Vagina (tissue), 2 donors: Measurements from ENCODE around the gene ARHGAP32. TPM values are rescaled to one million over a fixed set of nuclear protein-coding genes. Genes with fewer than 3 reads are reported as not detected.

ENCODE experiments used
- DNase-seq, 2 donors: peaks; one replicate each; pipeline ENCODE4 v3.0.0-alpha.2; 2017; ENCODE audit errors: extremely low spot score in 2 of 2
- H3K27ac ChIP-seq: fragments of 200-600 bp; sonication (generic); one replicate; pipeline ENCODE4 v1.5.1; 2019
- H3K27me3 ChIP-seq: fragments of 200-600 bp; sonication (generic); one replicate; pipeline ENCODE4 v1.5.1; 2019
- H3K36me3 ChIP-seq, 2 donors: fragments of 200-600 bp; sonication (generic); one replicate each; pipeline ENCODE4 v1.5.1; 2017 to 2019
- H3K4me1 ChIP-seq: fragments of 200-600 bp; sonication (generic); one replicate; pipeline ENCODE4 v1.5.1; 2019
- H3K4me3 ChIP-seq, 2 donors: fragments of 200-600 bp; sonication (generic); 1 replicate in 1 of 2; 2 replicates in 1 of 2; pipeline ENCODE4 v1.5.1; 2016 to 2019
- H3K9me3 ChIP-seq: fragments of 200-600 bp; sonication (generic); one replicate; pipeline ENCODE4 v1.5.1; 2019
- CTCF ChIP-seq, 3 experiments: fragments of 450-650 bp in 2 of 3; fragments of 200-600 bp in 1 of 3; sonication (generic) in 1 of 3; IDR thresholded peaks; one replicate each; pipeline ENCODE4 v1.5.1; 2017 to 2019; ENCODE audit warnings: antibody characterized with exemption in 3 of 3, mild to moderate bottlenecking in 2 of 3, moderate library complexity in 2 of 3
- POLR2A ChIP-seq, 2 donors: fragments of 450-650 bp; IDR thresholded peaks; one replicate each; pipeline ENCODE4 v1.6.1; 2017; ENCODE audit warnings: antibody characterized with exemption in 2 of 2, mild to moderate bottlenecking in 2 of 2, moderate library complexity in 2 of 2
- POLR2AphosphoS5 ChIP-seq, 2 donors: sonication (generic); formaldehyde crosslinking; IDR thresholded peaks; one replicate each; pipeline ENCODE4 v1.9.0; 2017; ENCODE audit warnings: antibody characterized with exemption in 2 of 2, mild to moderate bottlenecking in 2 of 2, low read depth in 1 of 2; ENCODE audit not compliant: insufficient read depth in 1 of 2
- intact Hi-C: fragments of 100-400 bp; cut with DNase I; formaldehyde crosslinking; loops from one replicate; pipeline ENCODE4 v1.15.1; 2023
- total RNA-seq: library from RNA; depleted of rRNA; stranded (reverse); fragments of >200 nt; gene quantifications from one replicate; pipeline ENCODE4 v1.2.3, GENCODE V29; 2016

ARHGAP32 gene
- total RNA-seq, 1 donor from 2014 or later, result 42.0 TPM

DNA sequence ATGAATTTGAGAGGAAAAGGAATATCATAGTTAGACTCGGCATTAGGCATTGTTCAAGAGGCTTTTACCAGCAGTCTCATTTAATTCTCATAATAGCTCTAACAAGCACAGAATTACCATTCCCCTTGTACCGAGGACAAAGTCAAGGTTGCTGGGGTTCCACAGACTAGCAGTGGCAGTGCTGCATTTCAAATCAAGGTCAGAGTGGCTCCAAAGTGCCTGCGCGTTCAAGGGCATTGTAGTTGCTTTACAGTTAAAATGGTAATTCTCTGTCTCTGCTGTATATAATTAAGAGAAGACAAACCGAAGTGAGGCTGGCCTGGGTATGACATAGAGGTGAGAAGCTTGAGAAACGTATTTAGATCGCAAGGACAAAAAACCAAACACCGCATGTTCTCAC, 209.1 kb downstream of the ARHGAP32 start:
- Histone ChIP-seq H3K36me3 (peaks cover 0 to 39% of the 10 kb centered on the region in 2 donors), H3K4me3 (no peak overlapping the region), H3K4me1 (no peaks in the 10 kb centered on the region), H3K9me3 (no peaks in the 10 kb centered on the region), H3K27ac (no peak overlapping the region), H3K27me3 (no peaks in the 10 kb centered on the region)
- TF ChIP-seq CTCF (IDR thresholded peaks at IDR 0.05), result no peak
- no peak for TF ChIP-seq POLR2AphosphoS5 (IDR thresholded peaks at IDR 0.05; ENCODE audit: insufficient read depth in 1 of 2, low read depth in 1 of 2)
- no peak for TF ChIP-seq POLR2A (IDR thresholded peaks at IDR 0.05)
- intact Hi-C loops, result no loop called here
- no peak for DNase-seq

- peaks cover 0 to 52% of the 10 kb centered on the region in 2 donors for H3K36me3 ChIP-seq
- H3K4me1 ChIP-seq, result no peaks in the 10 kb centered on the region
- H3K4me3 ChIP-seq, result no peak overlapping the region
- TF ChIP-seq POLR2AphosphoS5 (IDR thresholded peaks at IDR 0.05; ENCODE audit: insufficient read depth in 1 of 2, low read depth in 1 of 2) (no peak), CTCF (IDR thresholded peaks at IDR 0.05) (no peak), POLR2A (IDR thresholded peaks at IDR 0.05) (no peak)
- no peak overlapping the region for H3K27ac ChIP-seq
- H3K9me3 ChIP-seq, result no peaks in the 10 kb centered on the region
- no peak for DNase-seq
- intact Hi-C loops, result no loop called here
- no peaks in the 10 kb centered on the region for H3K27me3 ChIP-seq
These were observed 210.9 kb downstream of the ARHGAP32 start for GRCh38 chr11:128981254-128981653.

- H3K27me3 ChIP-seq, result no peaks in the 10 kb centered on the region
- no peak overlapping the region for H3K27ac ChIP-seq
- H3K4me1 ChIP-seq, result no peaks in the 10 kb centered on the region
- H3K4me3 ChIP-seq, result no peak overlapping the region
- H3K9me3 ChIP-seq, result no peaks in the 10 kb centered on the region
- no peak for TF ChIP-seq CTCF (IDR thresholded peaks at IDR 0.05)
- TF ChIP-seq POLR2AphosphoS5 (IDR thresholded peaks at IDR 0.05; ENCODE audit: insufficient read depth in 1 of 2, low read depth in 1 of 2), result no peak
- no peak for TF ChIP-seq POLR2A (IDR thresholded peaks at IDR 0.05)
- peaks cover 0 to 68% of the 10 kb centered on the region in 2 donors for H3K36me3 ChIP-seq
- DNase-seq, result no peak
- intact Hi-C loops, result no loop called here
These were observed 221.4 kb downstream of the ARHGAP32 start for GRCh38 chr11:128970598-128971190.

DNA sequence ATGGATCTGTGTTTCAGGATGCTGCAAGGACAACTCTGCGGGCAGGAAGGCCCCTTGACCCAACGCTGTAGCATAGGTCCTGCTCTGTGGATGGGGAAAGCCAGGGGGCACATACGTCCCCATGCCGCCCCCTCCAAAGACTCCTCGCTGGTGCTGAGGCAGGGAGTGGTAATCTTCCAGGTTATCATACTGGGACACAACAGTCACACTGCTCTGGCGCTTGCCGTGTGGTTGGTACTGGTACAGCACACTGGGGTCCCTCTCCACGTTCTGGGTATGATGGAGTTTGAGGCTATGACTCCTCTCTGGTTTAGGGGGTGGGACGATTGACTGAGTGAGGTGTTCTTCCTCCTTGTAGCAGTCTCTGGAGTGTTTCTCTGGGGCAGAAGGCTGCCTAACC, 223.2 kb downstream of the ARHGAP32 start:
- H3K27ac ChIP-seq, result no peak overlapping the region
- no peak overlapping the region for H3K4me3 ChIP-seq
- intact Hi-C loops, result no loop called here
- no peak for DNase-seq
- H3K36me3 ChIP-seq, result peaks cover 0 to 53% of the 10 kb centered on the region in 2 donors
- no peaks in the 10 kb centered on the region for H3K27me3 ChIP-seq
- TF ChIP-seq CTCF (IDR thresholded peaks at IDR 0.05) (no peak), POLR2AphosphoS5 (IDR thresholded peaks at IDR 0.05; ENCODE audit: insufficient read depth in 1 of 2, low read depth in 1 of 2) (no peak), POLR2A (IDR thresholded peaks at IDR 0.05) (no peak)
- H3K4me1 ChIP-seq, result no peaks in the 10 kb centered on the region
- H3K9me3 ChIP-seq, result no peaks in the 10 kb centered on the region

DNA sequence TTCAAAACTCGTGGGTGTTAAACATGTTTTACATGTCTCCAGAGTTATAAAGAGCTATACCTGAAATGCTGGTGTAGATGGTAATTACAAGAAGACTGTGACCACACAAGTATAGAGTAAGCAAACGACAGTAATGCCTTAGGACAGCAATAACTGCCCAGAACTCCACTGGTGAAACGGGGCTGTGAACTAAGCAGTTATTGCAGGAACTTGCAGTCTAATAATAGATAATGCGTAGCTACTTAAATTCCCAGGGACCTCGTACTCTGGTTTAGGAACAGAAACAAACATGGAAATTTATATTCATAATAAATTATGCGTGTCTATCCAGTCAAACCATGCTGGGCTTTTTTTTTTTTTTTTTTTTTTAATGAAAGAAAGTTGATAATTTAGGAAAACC, 224.5 kb downstream of the ARHGAP32 start:
- intact Hi-C loops, result no loop called here
- peaks cover 0 to 42% of the 10 kb centered on the region in 2 donors for H3K36me3 ChIP-seq
- TF ChIP-seq POLR2AphosphoS5 (IDR thresholded peaks at IDR 0.05; ENCODE audit: insufficient read depth in 1 of 2, low read depth in 1 of 2), result no peak
- no peaks in the 10 kb centered on the region for H3K4me1 ChIP-seq
- DNase-seq, result no peak
- no peaks in the 10 kb centered on the region for H3K9me3 ChIP-seq
- no peaks in the 10 kb centered on the region for H3K27me3 ChIP-seq
- H3K27ac ChIP-seq, result no peak overlapping the region
- H3K4me3 ChIP-seq, result no peak overlapping the region
